ENCODE measurements around the gene RNF31.

GRCh38 chr14:24160850-24161804 is 13.8 kb downstream of the RNF31 start, which contains the start of gene IRF9:
- TF ChIP-seq CTCF (IDR thresholded peaks at IDR 0.05) (peak; percentile 95 to 99 (median 98)), POLR2AphosphoS5 (IDR thresholded peaks at IDR 0.05) (peak; percentile 99)
